Astrocyte (in vitro differentiated cells and primary cell): ENCODE results near the gene ZMIZ1. TPM values are rescaled to one million over a fixed set of nuclear protein-coding genes. Genes with fewer than 3 reads are reported as not detected.

Experiments used
- DNase-seq: peaks from one replicate; pipeline ENCODE4 v3.0.0-alpha.2; 2010; ENCODE audit warnings: low read depth
- FAIRE-seq: peaks from 2 replicates; lab custom pipeline; 2011; peaks lifted over from hg19 to GRCh38; lab: Jason Lieb, UNC
- H2AFZ ChIP-seq: 2 replicates; pipeline ENCODE4 v1.6.0; 2012; ENCODE audit warnings: low read depth, low read length, inconsistent platforms
- H3K27ac ChIP-seq: 2 replicates; pipeline ENCODE4 v1.5.1; 2011; ENCODE audit warnings: low read depth, low read length, inconsistent platforms
- H3K27me3 ChIP-seq: 2 replicates; pipeline ENCODE4 v1.6.0; 2011; ENCODE audit warnings: low read length, inconsistent platforms; ENCODE audit not compliant: insufficient read depth
- H3K36me3 ChIP-seq: 2 replicates; pipeline ENCODE4 v1.5.1; 2011; ENCODE audit warnings: low read length, inconsistent platforms; ENCODE audit not compliant: insufficient read depth
- H3K4me1 ChIP-seq: 2 replicates; pipeline ENCODE4 v1.5.1; 2011; ENCODE audit warnings: low read length, inconsistent platforms; ENCODE audit not compliant: insufficient read depth
- H3K4me2 ChIP-seq: 2 replicates; pipeline ENCODE4 v1.6.0; 2012; ENCODE audit warnings: low read length, inconsistent platforms
- H3K4me3 ChIP-seq: 2 replicates; pipeline ENCODE4 v1.5.1; 2011; ENCODE audit warnings: low read depth, mild to moderate bottlenecking, low read length, inconsistent platforms; ENCODE audit not compliant: insufficient read depth
- H3K79me2 ChIP-seq: 2 replicates; pipeline ENCODE4 v1.6.0; 2012; ENCODE audit warnings: mild to moderate bottlenecking, low read length, inconsistent platforms; ENCODE audit not compliant: insufficient read depth
- H3K9ac ChIP-seq: 2 replicates; pipeline ENCODE4 v1.6.0; 2012; ENCODE audit warnings: mild to moderate bottlenecking, low read length, inconsistent platforms
- H3K9me3 ChIP-seq: 2 replicates; pipeline ENCODE4 v1.5.1; 2012; ENCODE audit warnings: low read depth, mild to moderate bottlenecking, low read length, inconsistent platforms; ENCODE audit not compliant: insufficient read depth
- H4K20me1 ChIP-seq: 2 replicates; pipeline ENCODE4 v1.6.0; 2012; ENCODE audit warnings: low read length, inconsistent platforms; ENCODE audit not compliant: insufficient read depth
- H3K27ac Mint-ChIP-seq: one replicate; pipeline ENCODE4 v1.8.0; 2021; ENCODE audit warnings: mild to moderate bottlenecking, mixed read lengths; ENCODE audit not compliant: unreplicated experiment
- H3K27me3 Mint-ChIP-seq: one replicate; pipeline ENCODE4 v1.8.0; 2021; ENCODE audit warnings: low read depth, mixed read lengths; ENCODE audit not compliant: unreplicated experiment
- H3K36me3 Mint-ChIP-seq: one replicate; pipeline ENCODE4 v1.8.0; 2021; ENCODE audit warnings: low read depth, mixed read lengths; ENCODE audit not compliant: unreplicated experiment
- H3K4me1 Mint-ChIP-seq: one replicate; pipeline ENCODE4 v1.8.0; 2021; ENCODE audit warnings: low read depth, mixed read lengths; ENCODE audit not compliant: unreplicated experiment
- H3K4me3 Mint-ChIP-seq: one replicate; pipeline ENCODE4 v1.8.0; 2021; ENCODE audit warnings: mild to moderate bottlenecking, moderate library complexity, mixed read lengths; ENCODE audit not compliant: unreplicated experiment
- H3K9me3 Mint-ChIP-seq: one replicate; pipeline ENCODE4 v1.8.0; 2021; ENCODE audit warnings: mild to moderate bottlenecking, mixed read lengths; ENCODE audit not compliant: unreplicated experiment
- CTCF ChIP-seq: IDR thresholded peaks from 2 replicates; pipeline ENCODE4 v1.5.1; 2011; ENCODE audit warnings: low read depth, mild to moderate bottlenecking, inconsistent platforms, low read length, moderate library complexity; ENCODE audit not compliant: insufficient read depth
- EZH2 ChIP-seq: IDR thresholded peaks from 2 replicates; pipeline ENCODE4 v1.6.1; 2012; ENCODE audit warnings: mild to moderate bottlenecking, low read length, inconsistent platforms; ENCODE audit not compliant: insufficient read depth
- total RNA-seq: library from RNA; stranded (reverse); gene quantifications from 2 replicates; pipeline ENCODE4 v1.2.1, GENCODE V29; 2021

The ZMIZ1 gene
- total RNA-seq, 1 donor from 2014 or later, result 45.5 TPM

GRCh38 chr10:79097021-79097872, 28.5 kb downstream of the ZMIZ1 start:
- H3K9me3 ChIP-seq, result no peaks in the 10 kb centered on the region
- H3K4me3 Mint-ChIP-seq, result no peak overlapping the region
- peaks cover 97% of the 10 kb centered on the region for H4K20me1 ChIP-seq
- no peak overlapping the region for H2AFZ ChIP-seq
- no peak overlapping the region for H3K9ac ChIP-seq
- TF ChIP-seq EZH2 (no peak), CTCF (no peak)
- H3K27me3 ChIP-seq, result no peaks in the 10 kb centered on the region
- H3K4me3 ChIP-seq, result no peak overlapping the region
- peak overlapping the region; percentile 29 for H3K27ac ChIP-seq
- no peaks in the 10 kb centered on the region for H3K9me3 Mint-ChIP-seq
- FAIRE-seq (no peak), DNase-seq (peak; percentile 44)
- peaks cover 98% of the 10 kb centered on the region for H3K79me2 ChIP-seq
- peak overlapping the region; percentile 66 for H3K27ac Mint-ChIP-seq
- H3K4me1 ChIP-seq, result peaks cover 57% of the 10 kb centered on the region
- peak overlapping the region; percentile 31 for H3K4me2 ChIP-seq
- H3K27me3 Mint-ChIP-seq, result no peaks in the 10 kb centered on the region
- H3K4me1 Mint-ChIP-seq, result peaks cover 45% of the 10 kb centered on the region
- no peaks in the 10 kb centered on the region for H3K36me3 ChIP-seq
- peaks cover 12% of the 10 kb centered on the region for H3K36me3 Mint-ChIP-seq

- Histone ChIP-seq H3K4me3 (no peak overlapping the region), H3K9me3 (no peaks in the 10 kb centered on the region), H3K79me2 (peaks cover 98% of the 10 kb centered on the region), H3K4me2 (no peak overlapping the region), H3K27ac (peak overlapping the region; percentile 11), H3K9ac (no peak overlapping the region), H3K27me3 (no peaks in the 10 kb centered on the region), H4K20me1 (peaks cover 97% of the 10 kb centered on the region), H2AFZ (no peak overlapping the region), H3K36me3 (no peaks in the 10 kb centered on the region), H3K4me1 (peaks cover 65% of the 10 kb centered on the region)
- no peak for TF ChIP-seq EZH2
- no peak for TF ChIP-seq CTCF
- Mint-ChIP-seq H3K9me3 (no peaks in the 10 kb centered on the region), H3K4me3 (no peak overlapping the region), H3K27ac (no peak overlapping the region), H3K36me3 (peaks cover 12% of the 10 kb centered on the region), H3K27me3 (no peaks in the 10 kb centered on the region), H3K4me1 (peaks cover 44% of the 10 kb centered on the region)
- FAIRE-seq (no peak), DNase-seq (no peak)
Measured at GRCh38 chr10:79098061-79098460, 29.3 kb downstream of the ZMIZ1 start.

- H3K36me3 Mint-ChIP-seq, result peaks cover 12% of the 10 kb centered on the region
- H3K27me3 Mint-ChIP-seq, result no peaks in the 10 kb centered on the region
- peaks cover 98% of the 10 kb centered on the region for H4K20me1 ChIP-seq
- TF ChIP-seq CTCF, result no peak
- no peak for TF ChIP-seq EZH2
- H3K9ac ChIP-seq, result no peak overlapping the region
- H3K4me1 ChIP-seq, result peaks cover 67% of the 10 kb centered on the region
- no peaks in the 10 kb centered on the region for H3K27me3 ChIP-seq
- H3K36me3 ChIP-seq, result no peaks in the 10 kb centered on the region
- no peaks in the 10 kb centered on the region for H3K9me3 ChIP-seq
- no peak overlapping the region for H3K4me3 ChIP-seq
- H3K27ac Mint-ChIP-seq, result peak overlapping the region; percentile 34
- no peak overlapping the region for H2AFZ ChIP-seq
- peak; percentile 79 for DNase-seq
- peak overlapping the region; percentile 50 for H3K4me2 ChIP-seq
- no peak overlapping the region for H3K27ac ChIP-seq
- no peak overlapping the region for H3K4me3 Mint-ChIP-seq
- FAIRE-seq, result no peak
- no peaks in the 10 kb centered on the region for H3K9me3 Mint-ChIP-seq
- peaks cover 44% of the 10 kb centered on the region for H3K4me1 Mint-ChIP-seq
- peaks cover 99% of the 10 kb centered on the region for H3K79me2 ChIP-seq
Measured at GRCh38 chr10:79098596-79099015, 29.8 kb downstream of the ZMIZ1 start.
